Glomerular endothelial cell (primary cell): Measurements from ENCODE around the gene TMEM233. TPM values are rescaled to one million over a fixed set of nuclear protein-coding genes. Genes with fewer than 3 reads are reported as not detected.
"Not testable (repeated sequence)": the region's sequence is repeated elsewhere in the genome, so short reads cannot be mapped to it uniquely, and the experiment has no call there.

Source experiments
- DNase-seq: peaks from one replicate; pipeline ENCODE4 v3.0.0-alpha.2; 2011; ENCODE audit warnings: low read depth, low spot score; ENCODE audit errors: extremely low read depth
- total RNA-seq: library from RNA; depleted of rRNA; stranded (reverse); fragments of >200 nt; gene quantifications from 2 replicates; pipeline ENCODE4 v1.2.3, GENCODE V29; 2015

The TMEM233 gene
- total RNA-seq, 1 donor from 2014 or later = 1.9 TPM

DNA sequence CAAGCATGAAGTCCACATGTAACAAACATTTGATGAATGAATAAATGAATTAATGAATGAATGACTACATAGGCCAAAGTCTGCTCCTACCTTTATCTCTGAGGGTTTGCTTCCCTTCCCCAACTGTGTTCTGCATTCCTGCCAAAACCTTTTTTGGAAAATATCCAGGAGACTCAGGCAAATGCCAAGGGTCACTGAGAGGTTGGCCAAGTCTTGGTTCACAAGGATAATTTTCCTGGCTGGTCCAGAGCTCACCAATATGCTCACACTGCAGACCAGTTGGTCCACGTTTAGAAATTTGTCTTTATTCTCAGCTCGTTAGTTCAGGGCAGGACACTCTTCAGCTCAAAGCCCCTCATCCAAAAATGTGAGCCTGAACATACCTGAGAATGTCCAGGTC is 10.2 kb downstream of the TMEM233 start:
- DNase-seq = no peak

DNA sequence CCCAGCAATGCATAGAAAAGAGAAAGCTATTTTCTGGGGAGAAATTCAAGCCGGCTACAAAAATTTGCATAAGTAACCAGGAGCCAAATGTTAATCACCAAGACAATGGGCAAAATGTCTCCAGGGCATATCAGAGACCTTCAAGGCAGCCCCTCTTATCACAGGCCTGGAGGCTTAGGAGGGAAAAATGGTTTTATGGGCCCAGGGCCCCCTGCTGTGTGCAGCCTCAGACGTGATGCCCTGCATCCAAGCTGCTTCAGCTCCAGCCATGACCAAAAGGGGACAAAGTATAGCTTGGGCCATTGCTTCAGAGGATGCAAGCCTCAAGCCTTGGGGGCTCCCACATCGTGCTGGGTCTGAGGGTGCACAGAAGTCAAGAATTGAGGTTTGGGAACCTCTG is 15.8 kb downstream of the TMEM233 start:
- no peak for DNase-seq

DNA sequence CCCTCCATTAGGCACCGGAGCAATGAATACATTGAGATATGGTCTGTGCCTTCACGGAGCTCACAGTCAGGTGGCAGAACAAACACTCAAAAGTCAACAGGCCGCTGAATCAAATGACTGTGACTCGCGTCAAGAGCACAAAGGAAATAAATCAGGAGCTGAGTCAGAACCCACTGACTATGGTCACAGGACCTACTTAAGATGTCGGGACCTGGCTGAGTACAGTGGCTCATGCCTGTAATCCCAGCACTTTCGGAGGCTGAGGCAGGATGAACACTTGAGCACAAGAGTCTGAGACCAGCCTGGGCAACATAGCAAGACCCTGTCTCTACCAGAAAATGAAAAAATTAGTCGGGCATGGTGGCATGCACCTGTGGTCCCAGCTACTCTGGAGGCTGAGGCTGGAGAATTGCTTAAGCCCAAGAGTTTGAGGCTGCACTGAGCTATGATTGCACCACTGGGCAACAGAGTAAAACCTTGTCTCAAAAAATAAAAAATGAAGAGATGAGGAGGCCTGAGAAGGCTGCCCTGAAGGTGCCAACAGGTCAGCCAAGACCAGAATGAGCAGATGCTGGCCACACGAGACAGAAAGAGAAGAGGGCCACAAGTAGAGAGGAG is 19.9 kb downstream of the TMEM233 start:
- no peak for DNase-seq

DNA sequence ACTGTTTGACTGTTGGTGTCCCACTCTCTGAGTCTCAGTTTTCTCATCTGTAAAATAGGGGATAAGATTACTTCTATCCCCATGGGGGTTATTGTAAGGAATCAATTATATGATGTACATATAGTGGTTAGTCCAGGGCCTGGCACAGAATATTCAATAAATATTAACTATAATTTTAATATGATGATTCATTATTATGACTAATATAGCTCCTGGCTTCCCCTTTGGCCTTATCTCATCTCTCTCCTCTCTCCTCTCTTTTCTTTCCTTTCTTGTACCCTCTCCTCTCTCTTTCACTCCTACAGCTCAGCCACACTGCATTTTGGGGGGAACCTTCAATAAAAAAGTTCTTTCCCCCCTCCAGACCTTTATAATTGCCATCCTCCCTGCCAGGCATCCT is 21.1 kb downstream of the TMEM233 start:
- DNase-seq = no peak

DNA sequence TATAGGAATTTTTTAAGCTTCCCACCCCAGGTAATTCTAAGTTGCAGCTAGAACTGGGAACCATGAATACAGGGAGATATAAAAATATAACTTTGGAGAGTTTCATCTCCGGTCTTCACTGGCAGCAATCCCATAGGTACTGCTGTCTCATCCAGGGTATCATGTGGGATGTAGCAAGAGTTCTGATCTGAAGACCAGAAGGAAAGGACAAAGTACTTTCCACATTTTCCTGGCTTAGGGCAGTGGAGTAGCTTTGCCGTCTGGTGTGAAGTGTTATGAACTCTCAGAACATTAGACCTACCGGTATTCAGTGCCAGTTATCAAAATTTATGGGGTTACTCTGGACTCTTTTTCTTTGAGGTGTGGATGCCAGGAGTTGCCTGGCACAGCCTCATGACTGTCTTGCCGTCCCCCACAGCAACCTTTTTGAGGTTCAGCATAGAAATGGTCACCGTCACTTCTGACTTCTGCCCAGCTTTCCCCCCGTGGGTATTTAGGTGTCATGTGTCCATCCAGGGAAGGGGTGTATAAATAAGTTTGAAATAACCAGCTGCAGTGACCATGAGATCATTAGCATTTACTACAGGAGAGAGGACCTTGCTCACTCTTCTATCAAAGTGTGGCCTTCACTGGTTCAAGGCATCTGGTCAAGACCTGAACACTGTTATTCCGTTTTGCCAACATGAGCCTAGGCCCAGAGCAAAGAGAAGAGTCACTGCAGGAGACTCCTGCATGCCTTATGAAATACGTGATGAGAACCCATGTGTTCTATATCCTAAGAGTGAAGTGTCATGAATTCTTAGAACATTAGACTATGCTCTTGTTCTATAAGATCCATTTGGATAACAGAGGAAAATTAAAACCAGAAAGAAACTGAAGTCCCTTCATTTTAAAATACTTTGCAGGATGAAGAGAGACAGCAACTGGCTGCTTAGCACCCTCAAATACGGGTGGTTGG is 22.2 kb downstream of the TMEM233 start:
- no peak for DNase-seq

DNA sequence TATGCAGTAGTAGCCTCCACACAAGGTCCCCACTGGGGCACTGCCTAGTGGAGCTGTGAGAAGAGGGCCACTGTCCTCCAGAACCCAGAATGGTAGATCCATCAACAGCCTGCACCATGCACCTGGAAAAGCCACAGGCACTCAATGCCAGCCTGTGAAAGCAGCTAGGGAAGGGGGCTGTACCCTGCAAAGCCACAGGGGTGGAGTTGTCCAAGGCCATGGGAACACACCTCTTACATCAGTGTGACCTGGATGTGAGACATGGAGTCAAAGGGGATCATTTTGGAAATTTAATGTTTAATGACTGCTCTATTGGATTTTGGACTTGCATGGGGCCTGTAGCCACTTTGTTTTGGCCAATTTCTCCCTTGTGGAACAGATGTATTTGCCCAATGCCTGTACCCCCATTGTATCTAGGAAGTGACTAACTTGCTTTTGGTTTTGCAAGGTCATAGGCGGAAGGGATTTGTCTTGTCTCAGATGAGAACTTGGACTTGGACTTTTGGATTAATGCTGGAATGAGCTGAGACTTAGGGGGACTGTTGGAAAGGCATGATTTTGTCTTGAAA is 24.8 kb downstream of the TMEM233 start:
- not testable (repeated sequence) for DNase-seq

DNA sequence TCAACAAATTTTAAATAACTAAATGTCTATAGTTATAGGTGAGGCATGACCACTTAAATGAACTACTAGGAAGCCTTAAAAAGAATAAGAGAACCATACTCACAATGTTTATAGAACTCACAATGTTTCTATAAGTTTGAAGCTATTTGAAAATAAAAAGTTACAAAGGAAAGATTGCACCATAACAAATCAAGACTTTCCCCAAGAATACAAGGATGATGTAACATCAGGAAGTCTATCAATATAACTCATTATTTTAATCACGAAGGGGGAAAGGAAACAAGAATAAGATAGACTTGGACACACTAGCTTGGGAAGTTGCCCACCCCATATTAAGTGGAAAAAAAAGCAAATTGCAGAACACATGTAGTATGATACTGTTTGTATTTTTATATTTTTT is 26.9 kb downstream of the TMEM233 start:
- no peak for DNase-seq

DNA sequence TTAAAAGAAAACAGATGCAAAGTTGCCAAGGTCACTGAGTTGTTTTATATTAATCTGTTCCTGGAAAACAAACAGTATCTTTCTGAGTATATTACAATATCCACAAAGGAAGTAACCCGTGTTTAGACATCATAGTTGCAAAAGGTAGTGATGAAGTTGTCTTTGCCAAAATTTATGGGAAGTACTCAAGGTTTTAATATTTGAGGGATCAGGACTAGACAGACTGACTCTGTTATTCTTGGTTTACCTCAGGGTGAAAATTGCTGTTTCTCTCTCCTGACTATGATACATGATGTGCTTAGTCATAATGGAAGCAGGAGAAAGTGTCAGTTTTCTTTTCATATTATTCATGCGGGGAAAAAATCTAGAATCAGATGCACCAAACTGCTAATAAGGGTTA is 28.3 kb downstream of the TMEM233 start:
- no peak for DNase-seq

DNA sequence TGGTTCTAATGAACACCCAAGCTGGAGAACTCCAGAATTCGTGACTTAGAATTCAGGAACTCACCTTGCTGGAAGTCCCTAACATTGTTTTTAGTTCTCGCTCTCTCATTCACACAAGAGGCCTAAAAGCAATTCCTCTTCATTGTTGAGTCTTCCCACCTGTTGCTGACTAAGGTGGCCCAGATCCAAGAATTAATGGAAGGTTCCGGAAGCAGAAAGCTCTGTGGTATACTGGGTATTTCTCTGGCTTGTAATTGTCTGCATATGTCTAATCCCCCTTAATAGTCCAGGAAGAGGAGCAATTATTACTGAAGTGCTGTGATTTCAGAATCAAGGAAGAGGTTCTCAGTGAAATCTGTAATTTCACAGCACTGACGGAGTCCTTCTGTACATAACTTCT is 31.4 kb downstream of the TMEM233 start:
- DNase-seq = no peak

DNA sequence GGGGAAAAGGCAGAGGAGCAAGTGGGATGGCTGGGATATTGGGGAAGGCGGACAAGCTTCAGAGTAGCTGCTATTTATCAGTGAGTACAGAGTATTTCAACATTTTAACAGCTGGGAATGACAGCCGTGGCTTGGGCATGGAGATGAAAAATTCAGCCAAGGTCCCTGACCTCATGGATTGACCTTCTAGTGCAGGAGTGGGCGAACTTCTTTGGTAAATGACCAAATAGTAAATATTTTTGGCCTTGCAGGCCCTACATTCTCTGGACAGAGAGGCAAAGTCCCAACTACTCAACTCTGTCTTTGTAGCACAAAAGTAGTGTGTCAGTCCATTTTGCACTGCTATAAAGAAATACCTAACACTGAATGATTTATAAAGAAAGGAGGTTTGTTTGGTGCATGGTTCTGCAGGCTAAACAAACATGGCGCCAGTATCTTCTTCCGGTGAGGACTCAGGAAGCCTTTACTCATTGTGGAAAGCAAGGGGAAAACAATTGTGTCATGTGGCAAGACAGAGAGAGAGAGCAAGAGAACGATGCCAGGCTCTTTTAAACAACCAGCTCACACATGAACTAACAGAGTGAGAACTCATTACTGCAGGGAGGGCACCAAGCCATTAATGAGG is 33.6 kb downstream of the TMEM233 start:
- DNase-seq = no peak

DNA sequence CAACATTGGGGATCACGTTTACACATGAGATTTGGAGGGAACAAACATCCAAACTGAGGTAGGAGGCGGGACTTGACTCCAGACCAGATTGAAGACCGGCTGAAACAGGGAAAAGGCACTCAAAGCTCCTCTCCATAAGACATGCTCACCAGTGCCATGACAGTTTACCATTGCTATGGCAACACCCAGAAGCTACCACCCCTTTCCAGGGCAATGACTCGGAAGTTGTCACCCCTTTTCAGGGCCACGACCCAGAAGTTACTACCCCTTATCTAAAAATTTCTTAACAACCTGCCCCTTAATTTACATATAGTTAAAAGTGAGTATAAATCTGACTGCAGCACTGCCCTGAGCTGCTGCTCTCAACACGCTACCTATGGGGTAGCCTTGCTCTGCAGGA is 34.1 kb downstream of the TMEM233 start:
- DNase-seq = no peak

DNA sequence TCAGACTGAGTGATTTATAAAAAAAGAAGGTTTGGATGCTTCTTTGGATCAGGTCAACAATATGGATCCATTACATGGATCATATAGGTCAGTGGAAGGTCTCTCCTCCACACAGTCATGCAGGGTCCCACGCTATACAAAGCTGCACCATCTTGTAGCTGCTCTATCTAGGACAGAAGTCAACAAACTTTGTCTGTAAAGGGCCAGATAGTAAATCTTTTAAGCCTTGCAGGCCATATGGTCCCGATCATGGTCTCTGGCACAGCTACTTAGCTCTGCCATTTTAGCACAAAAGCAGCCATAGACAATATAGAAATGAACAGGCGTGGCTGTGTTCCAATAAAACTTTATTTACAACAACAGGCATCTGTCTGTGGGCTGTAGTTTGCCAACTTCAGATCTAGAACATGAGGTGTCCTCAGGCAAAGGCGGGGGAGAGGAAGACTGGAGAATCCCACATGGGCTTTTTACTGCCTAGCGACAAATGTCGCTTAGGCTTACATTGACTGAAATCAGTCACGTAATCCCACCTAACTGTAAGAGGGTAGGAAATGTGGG is 36.7 kb downstream of the TMEM233 start:
- no peak for DNase-seq

DNA sequence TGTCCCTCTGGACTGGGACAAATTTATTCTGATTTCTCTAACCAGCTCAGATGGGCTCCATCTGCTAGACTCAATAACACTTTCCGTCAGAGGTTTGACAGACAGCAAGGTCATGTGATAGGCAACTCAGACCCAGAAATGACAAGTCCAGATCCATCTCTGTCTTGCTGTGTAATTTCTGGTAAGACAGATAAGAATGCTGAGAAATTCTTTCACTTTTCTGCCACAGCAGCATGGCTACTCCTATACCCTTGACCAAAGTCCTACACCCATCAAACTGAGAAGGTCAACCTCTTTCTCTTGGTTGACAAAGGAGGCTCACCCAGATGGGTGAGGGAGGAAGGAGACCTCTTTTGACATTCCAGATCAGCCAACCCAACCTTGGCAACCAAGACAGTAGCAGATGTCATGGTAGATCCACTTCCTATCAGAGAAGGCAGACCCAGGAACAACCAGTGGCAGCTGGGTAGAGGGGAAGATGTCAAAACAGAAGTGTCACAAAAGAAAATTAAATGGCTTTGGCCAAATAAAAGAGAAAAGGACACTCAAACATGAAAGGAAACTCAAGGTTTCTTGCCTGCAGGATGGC is 37.5 kb downstream of the TMEM233 start:
- no peak for DNase-seq

DNA sequence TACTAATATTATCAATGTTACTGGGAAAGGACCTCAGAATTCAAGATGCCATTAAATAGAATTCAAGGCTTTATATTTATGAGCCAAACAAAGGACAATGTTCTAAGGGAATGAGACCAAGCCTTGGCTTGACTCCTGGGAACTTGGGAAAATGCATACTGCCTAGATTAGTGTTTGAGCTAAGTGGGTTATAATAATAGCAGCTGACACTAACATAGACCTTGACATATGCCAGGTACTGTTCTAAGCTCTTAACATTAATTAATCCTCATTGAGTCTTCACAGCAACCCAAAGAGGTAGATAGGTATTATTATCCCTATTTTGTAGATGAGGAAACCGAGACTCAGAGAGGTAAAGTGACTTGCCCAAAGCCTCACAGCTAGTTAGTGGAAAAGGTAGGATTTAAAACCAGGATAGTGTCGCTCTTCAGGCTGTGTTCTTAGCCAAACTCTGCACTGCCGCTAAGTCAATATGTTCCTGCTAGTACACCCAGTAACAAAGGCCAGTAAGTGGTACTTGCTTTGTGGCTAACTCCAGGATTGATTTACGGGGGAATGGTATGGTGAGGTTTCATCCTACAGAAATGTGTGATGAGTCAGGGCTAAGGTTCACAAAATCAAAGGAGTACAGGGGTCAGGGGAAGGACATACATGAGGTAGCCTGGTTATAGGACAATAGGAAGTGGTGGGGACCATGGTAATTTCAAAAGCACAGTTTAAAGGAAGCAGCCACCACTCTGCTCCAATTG is 38.5 kb downstream of the TMEM233 start:
- no peak for DNase-seq

DNA sequence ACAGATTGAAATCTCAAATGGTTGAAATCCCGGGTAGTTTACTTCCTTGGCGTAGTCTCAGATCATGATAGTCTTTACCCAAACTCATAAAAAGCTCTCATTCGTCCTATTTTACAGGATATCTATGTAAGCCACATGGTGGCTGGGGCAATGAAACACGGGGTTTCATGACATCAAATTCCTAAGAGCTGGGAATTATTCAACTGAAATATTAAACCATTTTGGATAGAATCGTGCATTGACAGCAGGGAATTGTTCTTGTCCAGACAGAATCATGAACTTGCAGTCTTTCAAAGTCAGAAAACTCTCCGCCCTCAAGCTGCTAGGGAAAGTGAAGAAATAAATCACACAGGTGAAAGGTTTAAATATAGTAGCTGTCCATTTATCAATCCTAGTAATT is 41.2 kb downstream of the TMEM233 start:
- no peak for DNase-seq

DNA sequence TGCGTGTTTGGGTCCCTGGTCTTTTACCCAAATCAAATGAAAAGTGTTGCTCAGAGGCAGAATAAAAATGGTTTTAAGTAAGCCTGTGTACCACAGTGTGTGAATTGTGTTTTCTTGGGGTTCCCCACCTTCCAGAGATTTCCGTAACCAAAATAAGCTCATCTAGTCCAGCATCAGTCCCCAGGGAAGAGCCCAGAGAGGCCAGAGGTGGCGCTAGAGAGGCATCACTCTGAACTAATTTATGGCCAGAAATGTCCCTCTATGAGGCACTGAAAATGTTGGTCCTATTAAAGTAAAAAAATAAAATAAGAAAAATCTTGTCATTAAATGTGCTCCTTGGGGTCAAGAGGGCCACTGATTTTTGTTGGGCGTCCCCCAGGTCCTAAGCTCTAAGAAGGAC is 49.4 kb downstream of the TMEM233 start:
- DNase-seq = no peak

DNA sequence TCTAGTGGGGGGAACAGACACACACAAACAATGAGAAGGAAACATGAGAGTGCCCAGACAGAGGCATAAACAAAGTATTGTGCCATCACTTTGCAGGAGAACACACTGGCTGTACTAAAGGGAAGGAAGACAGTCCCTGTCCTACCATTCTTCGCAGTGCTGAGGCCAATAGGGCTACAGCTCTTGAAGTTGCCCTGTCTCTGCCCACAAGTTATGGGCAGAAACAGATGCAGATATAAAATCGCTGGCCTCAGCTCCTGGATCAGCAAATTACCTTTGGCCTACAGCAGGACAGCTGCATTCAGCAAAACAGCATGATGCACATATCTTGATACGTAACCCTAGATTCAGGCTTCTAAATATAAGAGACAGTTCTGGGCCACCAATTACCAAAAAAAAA is 51.4 kb downstream of the TMEM233 start:
- no peak for DNase-seq

DNA sequence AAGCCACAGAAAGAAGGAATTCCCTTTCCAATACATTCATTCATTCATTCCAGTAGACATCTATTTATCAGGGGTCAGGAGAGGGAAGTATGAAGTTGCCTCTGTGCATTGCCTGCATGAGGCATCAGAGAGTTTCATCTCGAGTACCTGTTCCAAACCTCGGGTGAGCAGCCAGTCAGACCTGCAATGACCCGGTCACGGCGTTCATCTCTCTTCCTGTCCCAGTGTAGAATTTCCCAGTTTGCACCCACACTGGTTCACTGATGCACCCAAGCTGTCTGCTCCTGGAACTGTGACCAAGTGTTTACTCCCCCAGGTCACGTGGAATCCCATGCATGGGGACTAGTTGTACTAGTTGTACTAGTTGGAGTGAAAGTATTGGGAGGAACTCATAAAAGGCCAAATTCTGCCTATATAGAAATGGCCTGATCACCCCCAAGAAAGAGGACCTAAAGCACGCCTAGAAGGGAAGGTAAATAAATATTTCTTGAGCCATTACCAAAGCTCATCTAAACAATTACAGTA is 52.0 kb downstream of the TMEM233 start:
- no peak for DNase-seq

DNA sequence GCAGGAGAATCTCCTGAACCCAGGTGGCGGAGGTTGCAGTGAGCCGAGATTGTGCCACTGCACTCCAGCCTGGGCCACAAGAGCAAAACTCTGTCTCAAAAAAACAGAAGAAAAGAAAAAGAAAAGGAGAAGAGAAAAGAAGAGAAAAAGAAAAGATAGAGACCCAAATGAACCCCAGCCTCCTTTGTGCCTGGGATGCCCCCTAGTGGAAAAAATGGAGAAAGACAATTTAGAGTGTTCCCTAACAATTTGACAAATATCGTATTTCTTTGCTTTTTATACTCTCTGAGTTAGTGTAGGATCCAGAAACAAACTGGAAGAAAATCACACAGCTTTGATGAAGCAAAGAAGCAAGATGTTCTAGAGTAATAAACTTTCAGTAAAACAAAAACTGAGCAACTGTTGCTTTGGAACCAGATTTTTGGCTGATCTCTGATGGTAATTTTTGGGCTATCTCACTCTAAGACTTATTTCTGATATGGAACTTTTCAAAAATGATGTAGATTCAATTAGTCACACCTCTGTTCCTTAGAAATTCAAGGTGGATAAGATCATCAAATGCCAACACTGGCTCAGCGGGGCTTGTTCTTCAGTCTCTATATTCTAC is 55.7 kb downstream of the TMEM233 start:
- no peak for DNase-seq
